DND-41 (cell line): Measurements from ENCODE around the gene LETM1.

ENCODE experiments used
- ATAC-seq: fragments of 200-7000 bp; cut with Tn5 transposase; 3 replicates; pipeline ENCODE4 v1.9.1; 2021; ENCODE audit warnings: low read depth; ENCODE audit not compliant: insufficient read depth
- DNase-seq: peaks from one replicate; pipeline ENCODE4 v3.0.0-alpha.2; 2020
- H2AFZ ChIP-seq: 2 replicates; pipeline ENCODE4 v1.6.0; 2012; ENCODE audit warnings: low read depth, low read length
- H3K27ac ChIP-seq: 2 replicates; pipeline ENCODE4 v1.5.1; 2012; ENCODE audit warnings: low read length, inconsistent platforms
- H3K27me3 ChIP-seq: fragments of 200-600 bp; sonication (generic); 2 replicates; pipeline ENCODE4 v1.6.0; 2012; ENCODE audit warnings: low read length, mild to moderate bottlenecking, inconsistent platforms; ENCODE audit not compliant: insufficient read depth, poor library complexity
- H3K36me3 ChIP-seq: 2 replicates; pipeline ENCODE4 v1.5.1; 2012; ENCODE audit warnings: low read length, inconsistent platforms; ENCODE audit not compliant: insufficient read depth
- H3K4me1 ChIP-seq: 2 replicates; pipeline ENCODE4 v1.5.1; 2012; ENCODE audit warnings: mild to moderate bottlenecking, low read length; ENCODE audit not compliant: insufficient read depth
- H3K4me2 ChIP-seq: 2 replicates; pipeline ENCODE4 v1.6.0; 2012; ENCODE audit warnings: mild to moderate bottlenecking, moderate library complexity, low read length, inconsistent platforms; ENCODE audit not compliant: insufficient read depth
- H3K4me3 ChIP-seq, 2 experiments: fragments of 200-600 bp in 1 of 2; shearing (Covaris generic) in 1 of 2; 2 replicates each; pipeline ENCODE4 v1.5.1; 2012 to 2016; ENCODE audit warnings: inconsistent platforms in 2 of 2, low read length in 2 of 2, mild to moderate bottlenecking in 2 of 2, low read depth in 1 of 2, moderate library complexity in 1 of 2
- H3K79me2 ChIP-seq: 2 replicates; pipeline ENCODE4 v1.6.0; 2012; ENCODE audit warnings: low read length, inconsistent platforms; ENCODE audit not compliant: insufficient read depth
- H3K9ac ChIP-seq: 2 replicates; pipeline ENCODE4 v1.6.0; 2012; ENCODE audit warnings: low read depth, mild to moderate bottlenecking, inconsistent platforms, low read length, moderate library complexity
- H3K9me3 ChIP-seq: 2 replicates; pipeline ENCODE4 v1.5.1; 2012; ENCODE audit warnings: low read length, moderate library complexity, mild to moderate bottlenecking, inconsistent platforms; ENCODE audit not compliant: insufficient read depth, severe bottlenecking
- H4K20me1 ChIP-seq: 2 replicates; pipeline ENCODE4 v1.6.0; 2012; ENCODE audit warnings: low read length; ENCODE audit not compliant: insufficient read depth
- EZH2 ChIP-seq: IDR thresholded peaks from 3 replicates; pipeline ENCODE4 v1.6.1; 2012; ENCODE audit warnings: borderline replicate concordance, low read depth, mild to moderate bottlenecking, moderate library complexity, low read length, inconsistent platforms; ENCODE audit not compliant: severe bottlenecking
- TF ChIP-seq, protein P1 (sequence below): IDR thresholded peaks from 2 replicates; pipeline ENCODE4 v1.5.1; 2012; ENCODE audit warnings: borderline replicate concordance, low read length, moderate library complexity, mild to moderate bottlenecking; ENCODE audit not compliant: poor library complexity, severe bottlenecking; ENCODE audit errors: extremely low read depth

LETM1 gene

DNA sequence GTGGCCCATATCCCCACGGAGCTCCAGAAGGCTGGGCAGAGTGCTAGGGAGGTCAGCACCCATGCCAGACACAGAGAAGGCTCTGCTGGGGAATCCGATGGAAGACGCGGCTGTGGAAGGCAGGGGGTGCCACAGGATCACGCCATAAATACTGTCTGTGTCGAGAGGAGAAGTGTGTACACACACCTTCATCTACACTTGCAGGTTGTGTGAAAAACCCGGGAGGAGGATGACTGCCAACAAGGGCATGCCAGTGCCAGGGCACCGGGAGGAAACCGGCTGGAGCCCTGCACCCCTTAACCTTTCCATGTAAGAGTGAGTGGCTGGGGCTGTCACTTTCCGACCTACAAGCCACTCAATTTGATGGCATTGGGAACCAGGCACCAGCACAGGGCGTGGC is 31.2 kb downstream of the LETM1 start:
- peaks cover 7% of the 10 kb centered on the region for H3K4me1 ChIP-seq
- DNase-seq (no peak), ATAC-seq (no peak)
- H3K9ac ChIP-seq = no peak overlapping the region
- H3K27me3 ChIP-seq = no peaks in the 10 kb centered on the region
- H2AFZ ChIP-seq = no peak overlapping the region
- H3K27ac ChIP-seq = no peak overlapping the region
- no peaks in the 10 kb centered on the region for H3K9me3 ChIP-seq
- TF ChIP-seq EZH2 = no peak
- TF ChIP-seq, protein P1, sequence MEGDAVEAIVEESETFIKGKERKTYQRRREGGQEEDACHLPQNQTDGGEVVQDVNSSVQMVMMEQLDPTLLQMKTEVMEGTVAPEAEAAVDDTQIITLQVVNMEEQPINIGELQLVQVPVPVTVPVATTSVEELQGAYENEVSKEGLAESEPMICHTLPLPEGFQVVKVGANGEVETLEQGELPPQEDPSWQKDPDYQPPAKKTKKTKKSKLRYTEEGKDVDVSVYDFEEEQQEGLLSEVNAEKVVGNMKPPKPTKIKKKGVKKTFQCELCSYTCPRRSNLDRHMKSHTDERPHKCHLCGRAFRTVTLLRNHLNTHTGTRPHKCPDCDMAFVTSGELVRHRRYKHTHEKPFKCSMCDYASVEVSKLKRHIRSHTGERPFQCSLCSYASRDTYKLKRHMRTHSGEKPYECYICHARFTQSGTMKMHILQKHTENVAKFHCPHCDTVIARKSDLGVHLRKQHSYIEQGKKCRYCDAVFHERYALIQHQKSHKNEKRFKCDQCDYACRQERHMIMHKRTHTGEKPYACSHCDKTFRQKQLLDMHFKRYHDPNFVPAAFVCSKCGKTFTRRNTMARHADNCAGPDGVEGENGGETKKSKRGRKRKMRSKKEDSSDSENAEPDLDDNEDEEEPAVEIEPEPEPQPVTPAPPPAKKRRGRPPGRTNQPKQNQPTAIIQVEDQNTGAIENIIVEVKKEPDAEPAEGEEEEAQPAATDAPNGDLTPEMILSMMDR = peak; percentile 25
- peaks cover 72% of the 10 kb centered on the region for H3K36me3 ChIP-seq
- no peaks in the 10 kb centered on the region for H3K79me2 ChIP-seq
- no peak overlapping the region for H3K4me2 ChIP-seq
- H4K20me1 ChIP-seq = no peaks in the 10 kb centered on the region
- no peak overlapping the region for H3K4me3 ChIP-seq

GRCh38 chr4:1823545-1823932 is 32.4 kb downstream of the LETM1 start:
- Histone ChIP-seq H3K4me3 (no peak overlapping the region), H3K36me3 (peaks cover 81% of the 10 kb centered on the region), H4K20me1 (no peaks in the 10 kb centered on the region), H3K27me3 (no peaks in the 10 kb centered on the region), H3K9ac (no peak overlapping the region), H3K4me2 (no peak overlapping the region), H3K4me1 (no peaks in the 10 kb centered on the region), H3K9me3 (no peaks in the 10 kb centered on the region), H3K79me2 (no peaks in the 10 kb centered on the region), H3K27ac (no peak overlapping the region), H2AFZ (no peak overlapping the region)
- TF ChIP-seq, protein P1 = no peak
- TF ChIP-seq EZH2 = no peak
- no peak for ATAC-seq
- DNase-seq = no peak

- Histone ChIP-seq H3K4me1 (no peaks in the 10 kb centered on the region), H4K20me1 (no peaks in the 10 kb centered on the region), H3K27me3 (no peaks in the 10 kb centered on the region), H3K79me2 (no peaks in the 10 kb centered on the region), H2AFZ (no peak overlapping the region), H3K36me3 (peaks cover 85% of the 10 kb centered on the region), H3K9me3 (no peaks in the 10 kb centered on the region), H3K4me3 (no peak overlapping the region), H3K27ac (no peak overlapping the region; the same call in 1 of the 2 replicates), H3K4me2 (no peak overlapping the region), H3K9ac (no peak overlapping the region)
- no peak for ATAC-seq
- DNase-seq = no peak
- no peak for TF ChIP-seq EZH2
- TF ChIP-seq, protein P1 = no peak
Observed at GRCh38 chr4:1822568-1823544, 33.1 kb downstream of the LETM1 start.
